ENCODE results near the gene LTB4R2. TPM values are rescaled to one million over a fixed set of nuclear protein-coding genes. Genes with fewer than 3 reads are reported as not detected.

Gene LTB4R2
- total RNA-seq, 2 donors from 2014 or later = 19.5 to 27.3 TPM

GRCh38 chr14:24290746-24291145 is 19.2 kb upstream of the LTB4R2 start:
- Histone ChIP-seq H3K27ac (no peak overlapping the region), H3K27me3 (replicated peaks; ENCODE audit: insufficient read depth) (no peaks in the 10 kb centered on the region), H3K9me3 (no peaks in the 10 kb centered on the region), H3K36me3 (no peaks in the 10 kb centered on the region), H3K4me1 (replicated peaks) (no peaks in the 10 kb centered on the region), H3K4me3 (no peak overlapping the region)
- intact Hi-C loops (cut with DNase I) = no loop called here
- DNase-seq (ENCODE audit: low spot score) = no peak
- 89% methylated on average over 9 of the region's 9 CpGs for WGBS
- TF ChIP-seq POLR2A (IDR thresholded peaks at IDR 0.05) (no peak), POLR2AphosphoS5 (IDR thresholded peaks at IDR 0.05) (no peak), CTCF (IDR thresholded peaks at IDR 0.05) (no peak)

GRCh38 chr14:24291446-24292117 is 18.4 kb upstream of the LTB4R2 start:
- intact Hi-C loops (cut with DNase I) = no loop called here
- TF ChIP-seq CTCF (IDR thresholded peaks at IDR 0.05) (no peak), POLR2AphosphoS5 (IDR thresholded peaks at IDR 0.05) (no peak), POLR2A (IDR thresholded peaks at IDR 0.05) (no peak)
- H3K27me3 ChIP-seq (replicated peaks; ENCODE audit: insufficient read depth) = no peaks in the 10 kb centered on the region
- H3K27ac ChIP-seq = no peak overlapping the region
- no peaks in the 10 kb centered on the region for H3K9me3 ChIP-seq
- no peaks in the 10 kb centered on the region for H3K4me1 ChIP-seq (replicated peaks)
- no peak overlapping the region for H3K4me3 ChIP-seq
- DNase-seq (ENCODE audit: low spot score) = no peak
- no peaks in the 10 kb centered on the region for H3K36me3 ChIP-seq
- WGBS = 91% methylated on average over 3 of the region's 3 CpGs

- no peaks in the 10 kb centered on the region for H3K27me3 ChIP-seq (replicated peaks; ENCODE audit: insufficient read depth)
- TF ChIP-seq POLR2A (IDR thresholded peaks at IDR 0.05) = no peak
- no peak for TF ChIP-seq CTCF (IDR thresholded peaks at IDR 0.05)
- no peak for TF ChIP-seq POLR2AphosphoS5 (IDR thresholded peaks at IDR 0.05)
- H3K4me1 ChIP-seq (replicated peaks) = no peaks in the 10 kb centered on the region
- no peak overlapping the region for H3K4me3 ChIP-seq
- 91% methylated on average over 11 of the region's 11 CpGs for WGBS
- H3K27ac ChIP-seq = no peak overlapping the region
- H3K9me3 ChIP-seq = no peaks in the 10 kb centered on the region
- intact Hi-C loops (cut with DNase I) = no loop called here
- no peaks in the 10 kb centered on the region for H3K36me3 ChIP-seq
- no peak for DNase-seq (ENCODE audit: low spot score)
Measured at GRCh38 chr14:24292118-24292807, 17.7 kb upstream of the LTB4R2 start.

GRCh38 chr14:24293525-24293924 is 16.4 kb upstream of the LTB4R2 start:
- no peak for DNase-seq (ENCODE audit: low spot score)
- Histone ChIP-seq H3K27ac (no peak overlapping the region), H3K36me3 (no peaks in the 10 kb centered on the region), H3K4me1 (replicated peaks) (peaks cover 1% of the 10 kb centered on the region), H3K4me3 (no peak overlapping the region), H3K9me3 (no peaks in the 10 kb centered on the region), H3K27me3 (replicated peaks; ENCODE audit: insufficient read depth) (no peaks in the 10 kb centered on the region)
- 92% methylated on average over 2 of the region's 2 CpGs for WGBS
- intact Hi-C loops (cut with DNase I) = no loop called here
- TF ChIP-seq POLR2A (IDR thresholded peaks at IDR 0.05) = no peak

- H3K27me3 ChIP-seq (replicated peaks; ENCODE audit: insufficient read depth) = no peaks in the 10 kb centered on the region
- peak; percentile 41 for TF ChIP-seq POLR2AphosphoS5 (IDR thresholded peaks at IDR 0.05)
- no peak for TF ChIP-seq POLR2A (IDR thresholded peaks at IDR 0.05)
- peak; percentile 25 to 80 (median 61) for TF ChIP-seq CTCF (IDR thresholded peaks at IDR 0.05)
- no peak overlapping the region for H3K4me3 ChIP-seq
- H3K4me1 ChIP-seq (replicated peaks) = peaks cover 14% of the 10 kb centered on the region
- H3K9me3 ChIP-seq = no peaks in the 10 kb centered on the region
- H3K36me3 ChIP-seq = no peaks in the 10 kb centered on the region
- WGBS = 60% methylated on average over 12 of the region's 12 CpGs
- intact Hi-C loops (cut with DNase I) = loop anchor here (2.0 kb wide), 1 partner anchor 54 kb away; the partner anchor contains the start of gene TINF2
- no peak overlapping the region for H3K27ac ChIP-seq
- DNase-seq (ENCODE audit: low spot score) = peak; percentile 51
Measured at GRCh38 chr14:24296341-24297157, 13.4 kb upstream of the LTB4R2 start.

Data from prostate gland (tissue), 2 donors.